HEK293 (cell line): Measurements from ENCODE around the gene CCDC116.

ENCODE experiments used
- GLI2 ChIP-seq: fragments of 450-650 bp; formaldehyde crosslinking; IDR thresholded peaks from 2 replicates; pipeline ENCODE4; 2017; ENCODE audit warnings: missing biosample characterization, missing genetic modification characterization, low read depth, borderline replicate concordance
- GLIS2 ChIP-seq: fragments of 450-650 bp; formaldehyde crosslinking; IDR thresholded peaks from 2 replicates; pipeline ENCODE4 v1.5.1; 2016; ENCODE audit warnings: missing biosample characterization, missing genetic modification characterization
- KLF1 ChIP-seq: fragments of 450-650 bp; formaldehyde crosslinking; IDR thresholded peaks from 2 replicates; pipeline ENCODE4 v1.5.1; 2016; ENCODE audit warnings: missing biosample characterization, missing genetic modification characterization
- KLF7 ChIP-seq: fragments of 450-650 bp; formaldehyde crosslinking; IDR thresholded peaks from 2 replicates; pipeline ENCODE4 v1.5.1; 2016; ENCODE audit warnings: missing biosample characterization, missing genetic modification characterization, borderline replicate concordance
- KLF8 ChIP-seq: fragments of 450-650 bp; formaldehyde crosslinking; IDR thresholded peaks from 2 replicates; pipeline ENCODE4 v1.5.1; 2016; ENCODE audit warnings: missing biosample characterization, missing genetic modification characterization
- OSR2 ChIP-seq: fragments of 450-650 bp; formaldehyde crosslinking; IDR thresholded peaks from 2 replicates; pipeline ENCODE4 v1.5.1; 2016; ENCODE audit warnings: missing biosample characterization, missing genetic modification characterization
- PRDM1 ChIP-seq: fragments of 450-650 bp; formaldehyde crosslinking; IDR thresholded peaks from 2 replicates; pipeline ENCODE4; 2016; ENCODE audit warnings: missing biosample characterization, missing genetic modification characterization
- SP7 ChIP-seq: fragments of 450-650 bp; formaldehyde crosslinking; IDR thresholded peaks from 2 replicates; pipeline ENCODE4 v1.5.1; 2016; ENCODE audit warnings: missing biosample characterization, missing genetic modification characterization
- TRIM28 ChIP-seq: IDR thresholded peaks from 2 replicates; pipeline ENCODE4 v1.6.1; 2011; ENCODE audit warnings: low read length, control low read depth, borderline replicate concordance
- ZBTB17 ChIP-seq: fragments of 450-650 bp; formaldehyde crosslinking; IDR thresholded peaks from 2 replicates; pipeline ENCODE4 v1.5.1; 2016; ENCODE audit warnings: missing biosample characterization, missing genetic modification characterization
- ZBTB21 ChIP-seq: fragments of 450-650 bp; formaldehyde crosslinking; IDR thresholded peaks from 2 replicates; pipeline ENCODE4 v1.5.1; 2017; ENCODE audit warnings: missing biosample characterization, missing genetic modification characterization
- ZBTB26 ChIP-seq: fragments of 450-650 bp; formaldehyde crosslinking; optimal IDR thresholded peaks from 2 replicates; pipeline ENCODE3; 2016; ENCODE audit warnings: missing biosample characterization, mild to moderate bottlenecking, missing genetic modification characterization
- ZBTB44 ChIP-seq: fragments of 450-650 bp; IDR thresholded peaks from 2 replicates; pipeline ENCODE4 v1.5.1; 2018; ENCODE audit warnings: missing biosample characterization, mild to moderate bottlenecking, missing genetic modification characterization
- ZFP41 ChIP-seq: fragments of 450-650 bp; formaldehyde crosslinking; IDR thresholded peaks from 2 replicates; pipeline ENCODE4 v1.5.1; 2016; ENCODE audit warnings: missing biosample characterization, missing genetic modification characterization, borderline replicate concordance
- ZNF146 ChIP-seq: fragments of 450-650 bp; formaldehyde crosslinking; IDR thresholded peaks from 2 replicates; pipeline ENCODE4 v1.5.1; 2016; ENCODE audit warnings: missing biosample characterization, missing genetic modification characterization
- ZNF157 ChIP-seq: fragments of 450-650 bp; formaldehyde crosslinking; IDR thresholded peaks from 2 replicates; pipeline ENCODE4 v1.5.1; 2016; ENCODE audit warnings: missing biosample characterization, missing genetic modification characterization
- ZNF214 ChIP-seq: fragments of 450-650 bp; formaldehyde crosslinking; IDR thresholded peaks from 2 replicates; pipeline ENCODE4 v1.5.1; 2017; ENCODE audit warnings: missing biosample characterization, mild to moderate bottlenecking, missing genetic modification characterization, borderline replicate concordance
- ZNF221 ChIP-seq: fragments of 450-650 bp; formaldehyde crosslinking; IDR thresholded peaks from 2 replicates; pipeline ENCODE4 v1.5.1; 2017; ENCODE audit warnings: missing biosample characterization, missing genetic modification characterization, borderline replicate concordance
- ZNF223 ChIP-seq: fragments of 450-650 bp; formaldehyde crosslinking; IDR thresholded peaks from 2 replicates; pipeline ENCODE4 v1.5.1; 2016; ENCODE audit warnings: missing biosample characterization, missing genetic modification characterization
- ZNF248 ChIP-seq: fragments of 450-650 bp; formaldehyde crosslinking; IDR thresholded peaks from 2 replicates; pipeline ENCODE4 v1.5.1; 2017; ENCODE audit warnings: missing biosample characterization, missing genetic modification characterization
- ZNF274 ChIP-seq, 2 experiments: fragments of 200-500 bp in 1 of 2; fragments of 450-650 bp in 1 of 2; sonication (Bioruptor generic) in 1 of 2; formaldehyde crosslinking in 1 of 2; IDR thresholded peaks; 2 replicates each; pipeline versions ENCODE4 v1.5.1 to v1.6.1; 2014 to 2016; ENCODE audit warnings: borderline replicate concordance in 1 of 2, inconsistent platforms in 1 of 2, low read length in 1 of 2, missing biosample characterization in 1 of 2, missing genetic modification characterization in 1 of 2
- ZNF354C ChIP-seq: fragments of 450-650 bp; formaldehyde crosslinking; IDR thresholded peaks from 2 replicates; pipeline ENCODE4 v1.5.1; 2016; ENCODE audit warnings: missing biosample characterization, missing genetic modification characterization, low read depth, borderline replicate concordance
- ZNF398 ChIP-seq: fragments of 450-650 bp; formaldehyde crosslinking; IDR thresholded peaks from 2 replicates; pipeline ENCODE4 v1.5.1; 2017; ENCODE audit warnings: missing biosample characterization, missing genetic modification characterization
- ZNF548 ChIP-seq: fragments of 450-650 bp; formaldehyde crosslinking; IDR thresholded peaks from 2 replicates; pipeline ENCODE4 v1.5.1; 2016; ENCODE audit warnings: missing biosample characterization, missing genetic modification characterization
- ZNF610 ChIP-seq: fragments of 450-650 bp; formaldehyde crosslinking; IDR thresholded peaks from 2 replicates; pipeline ENCODE4 v1.5.1; 2016; ENCODE audit warnings: missing biosample characterization, missing genetic modification characterization, borderline replicate concordance
- ZNF626 ChIP-seq: fragments of 450-650 bp; sonication (Bioruptor Pico); formaldehyde crosslinking; IDR thresholded peaks from 2 replicates; pipeline ENCODE4 v1.5.1; 2018; ENCODE audit warnings: missing biosample characterization, missing genetic modification characterization, inconsistent platforms
- ZNF629 ChIP-seq: fragments of 450-650 bp; formaldehyde crosslinking; IDR thresholded peaks from 2 replicates; pipeline ENCODE4 v1.5.1; 2017; ENCODE audit warnings: missing biosample characterization, missing genetic modification characterization
- ZNF639 ChIP-seq: fragments of 450-650 bp; formaldehyde crosslinking; IDR thresholded peaks from 2 replicates; pipeline ENCODE4 v1.5.1; 2016; ENCODE audit warnings: missing biosample characterization, missing genetic modification characterization
- ZNF645 ChIP-seq: fragments of 450-650 bp; formaldehyde crosslinking; IDR thresholded peaks from 2 replicates; pipeline ENCODE4; 2016; ENCODE audit warnings: missing biosample characterization, missing genetic modification characterization
- ZNF654 ChIP-seq: fragments of 450-650 bp; formaldehyde crosslinking; IDR thresholded peaks from 2 replicates; pipeline ENCODE4 v1.5.1; 2016; ENCODE audit warnings: low read depth, missing biosample characterization, missing genetic modification characterization
- ZNF670 ChIP-seq: fragments of 450-650 bp; formaldehyde crosslinking; IDR thresholded peaks from 2 replicates; pipeline ENCODE4 v1.5.1; 2016; ENCODE audit warnings: missing biosample characterization, missing genetic modification characterization, low read depth
- ZNF701 ChIP-seq: fragments of 450-650 bp; formaldehyde crosslinking; IDR thresholded peaks from 2 replicates; pipeline ENCODE4 v1.5.1; 2016; ENCODE audit warnings: missing biosample characterization, missing genetic modification characterization
- ZNF768 ChIP-seq: fragments of 450-650 bp; formaldehyde crosslinking; IDR thresholded peaks from 2 replicates; pipeline ENCODE4 v1.5.1; 2018; ENCODE audit warnings: missing biosample characterization, mild to moderate bottlenecking, missing genetic modification characterization
- ZNF785 ChIP-seq: fragments of 450-650 bp; formaldehyde crosslinking; IDR thresholded peaks from 2 replicates; pipeline ENCODE4 v1.5.1; 2016; ENCODE audit warnings: missing biosample characterization, missing genetic modification characterization
- ZNF843 ChIP-seq: fragments of 450-650 bp; formaldehyde crosslinking; IDR thresholded peaks from 2 replicates; pipeline ENCODE4 v1.5.1; 2016; ENCODE audit warnings: missing biosample characterization, missing genetic modification characterization

CCDC116 gene

GRCh38 chr22:21652010-21652546, 19.5 kb downstream of the CCDC116 start (continued):
- TF ChIP-seq ZBTB17 (tag by site-specific recombination), result no peak; the same call in 1 of the 2 replicates
- no peak for TF ChIP-seq ZNF157
- no peak for TF ChIP-seq ZNF639 (tag by site-specific recombination)
- TF ChIP-seq ZNF654 (tag by site-specific recombination), result no peak
- no peak for TF ChIP-seq ZNF785 (tag by site-specific recombination)
- TF ChIP-seq ZNF768, result no peak
- TF ChIP-seq ZNF701 (tag by site-specific recombination), result no peak
- peak; percentile 56; the same call in 1 of the 2 replicates for TF ChIP-seq SP7 (tag by site-specific recombination)
- TF ChIP-seq ZBTB26, result peak; percentile 33
- peak; percentile 86; the same call in 1 of the 2 replicates for TF ChIP-seq KLF8 (tag by site-specific recombination)
- TF ChIP-seq GLIS2 (tag by site-specific recombination), result no peak; the same call in 1 of the 2 replicates
- no peak for TF ChIP-seq ZNF629 (tag by site-specific recombination)
- no peak for TF ChIP-seq ZNF548 (tag by site-specific recombination)
- TF ChIP-seq KLF1 (tag by site-specific recombination), result peak; percentile 85
- TF ChIP-seq KLF7 (tag by site-specific recombination), result peak; percentile 76
- no peak for TF ChIP-seq ZBTB44 (tag by site-specific recombination)
- TF ChIP-seq ZNF626 (tag by site-specific recombination), result no peak
- TF ChIP-seq ZNF645 (tag by site-specific recombination), result no peak
- no peak for TF ChIP-seq GLI2 (tag by site-specific recombination)
- no peak for TF ChIP-seq ZNF146 (tag by site-specific recombination)
- peak; percentile 98 for TF ChIP-seq ZNF223 (tag by site-specific recombination)
- TF ChIP-seq ZNF670, result no peak
- TF ChIP-seq ZNF610 (tag by site-specific recombination), result no peak
- no peak for TF ChIP-seq ZNF843 (tag by site-specific recombination)
- TF ChIP-seq ZFP41 (tag by site-specific recombination), result no peak
- TF ChIP-seq ZNF398 (tag by site-specific recombination), result no peak
- no peak for TF ChIP-seq ZNF248
- no peak for TF ChIP-seq PRDM1 (tag by site-specific recombination)
- no peak for TF ChIP-seq OSR2 (tag by site-specific recombination)
- TF ChIP-seq ZNF354C (tag by site-specific recombination), result no peak
- no peak for TF ChIP-seq ZNF274 (IDR thresholded peaks at IDR 0.05; ENCODE audit: low read length)
- TF ChIP-seq ZNF274 (tag by site-specific recombination; IDR thresholded peaks at IDR 0.05; ENCODE audit: borderline replicate concordance), result no peak
- TF ChIP-seq ZNF214 (tag by site-specific recombination), result no peak
- no peak for TF ChIP-seq ZBTB21
- TF ChIP-seq TRIM28, result no peak
- TF ChIP-seq ZNF221 (tag by site-specific recombination), result no peak
